Stimulated activated CD4-positive, alpha-beta T cell treated with anti-CD3 and anti-CD28 coated beads, Interleukin-15, amount 100 ng/mL, for 1 hour (primary cell): Measurements from ENCODE around the gene CMIP.
A peak's percentile ranks its signal among the peaks of the same experiment; 100 is the strongest.

Source experiments
- DNase-seq, 2 donors: peaks; one replicate each; pipeline ENCODE4 v3.0.0-alpha.2; 2020; ENCODE audit warnings: low read depth in 1 of 2, low spot score in 1 of 2

The CMIP gene

DNA sequence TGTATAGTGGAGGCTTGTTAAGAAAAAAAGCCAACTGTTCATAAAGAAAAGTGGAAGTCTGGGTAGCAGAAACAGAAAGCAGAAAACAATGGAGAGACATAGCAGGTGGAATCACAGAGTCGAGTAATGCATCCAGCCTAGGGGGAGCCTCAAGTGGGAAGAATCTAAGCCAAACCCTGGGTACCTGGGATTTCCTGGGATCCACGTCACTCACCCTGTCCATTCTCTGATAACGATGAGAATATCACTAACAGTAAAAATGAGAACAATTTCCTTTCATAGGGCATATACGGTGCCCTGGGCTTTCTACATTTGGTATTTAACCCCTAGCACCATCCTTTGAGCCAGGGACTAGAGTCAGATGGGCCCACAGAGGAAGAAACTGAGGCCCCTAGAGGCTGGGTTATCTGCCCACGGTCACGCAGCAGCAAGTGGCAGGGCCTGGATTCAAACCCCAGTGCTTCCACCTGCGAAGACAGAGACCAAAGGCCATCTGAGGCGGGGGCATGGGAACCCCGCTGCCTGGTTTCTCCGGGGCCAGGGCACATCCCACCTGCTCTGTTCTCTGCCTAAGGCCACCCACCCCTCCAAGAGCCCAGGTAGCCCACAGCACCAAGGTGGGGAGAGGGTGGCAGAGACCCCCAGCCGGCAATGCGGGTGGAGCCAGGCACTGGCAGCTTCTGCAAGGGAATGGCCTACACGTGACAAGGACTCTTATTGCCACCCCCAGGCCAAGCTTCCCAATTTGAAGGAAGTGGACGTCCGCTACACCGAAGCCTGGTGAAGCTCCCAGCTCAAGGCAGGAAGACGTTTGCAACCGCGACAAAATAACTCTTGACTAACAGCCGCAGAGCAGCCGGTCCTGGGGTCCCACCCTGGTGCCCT is 264.6 kb downstream of the CMIP start:
- no peak for DNase-seq

DNA sequence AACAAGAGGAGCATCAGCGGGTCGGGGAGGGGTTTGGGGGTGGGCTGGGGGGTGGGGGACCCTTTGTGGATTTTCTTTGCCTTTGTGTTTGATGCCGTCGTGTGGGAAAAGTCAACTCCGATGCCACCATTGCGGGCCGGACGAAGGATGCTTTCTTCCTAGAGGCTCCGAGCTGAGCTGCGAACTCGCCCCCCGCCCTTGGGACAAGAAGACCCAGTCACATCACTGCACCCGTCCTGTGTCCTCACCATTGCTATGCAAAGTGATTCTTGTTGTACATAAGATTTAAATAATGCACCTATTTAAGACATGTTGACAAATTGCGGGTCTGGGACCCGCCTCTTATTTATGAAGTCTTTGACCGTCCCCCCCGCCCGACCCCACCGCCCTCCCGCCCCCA is 265.4 kb downstream of the CMIP start:
- no peak for DNase-seq

DNA sequence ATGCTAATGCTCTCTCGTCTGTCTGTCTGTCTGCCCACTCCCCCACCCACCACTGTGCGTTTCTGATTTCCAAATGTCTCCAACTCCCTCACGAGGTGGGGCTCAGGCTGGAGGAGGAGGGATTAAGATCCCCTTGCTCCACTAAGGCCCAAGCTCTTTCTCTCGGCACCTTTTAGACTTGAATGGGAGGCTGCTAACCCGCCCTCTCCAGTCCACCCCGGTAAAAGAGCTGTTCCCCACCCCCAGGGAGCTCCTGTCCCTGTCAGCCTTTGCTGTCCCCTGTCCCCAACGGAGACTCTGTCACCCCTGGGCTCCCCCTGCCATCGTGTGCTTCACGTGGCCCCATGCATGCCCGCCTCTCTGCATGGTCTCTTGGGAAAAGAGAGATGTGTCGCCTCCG is 266.0 kb downstream of the CMIP start:
- DNase-seq = no peak

DNA sequence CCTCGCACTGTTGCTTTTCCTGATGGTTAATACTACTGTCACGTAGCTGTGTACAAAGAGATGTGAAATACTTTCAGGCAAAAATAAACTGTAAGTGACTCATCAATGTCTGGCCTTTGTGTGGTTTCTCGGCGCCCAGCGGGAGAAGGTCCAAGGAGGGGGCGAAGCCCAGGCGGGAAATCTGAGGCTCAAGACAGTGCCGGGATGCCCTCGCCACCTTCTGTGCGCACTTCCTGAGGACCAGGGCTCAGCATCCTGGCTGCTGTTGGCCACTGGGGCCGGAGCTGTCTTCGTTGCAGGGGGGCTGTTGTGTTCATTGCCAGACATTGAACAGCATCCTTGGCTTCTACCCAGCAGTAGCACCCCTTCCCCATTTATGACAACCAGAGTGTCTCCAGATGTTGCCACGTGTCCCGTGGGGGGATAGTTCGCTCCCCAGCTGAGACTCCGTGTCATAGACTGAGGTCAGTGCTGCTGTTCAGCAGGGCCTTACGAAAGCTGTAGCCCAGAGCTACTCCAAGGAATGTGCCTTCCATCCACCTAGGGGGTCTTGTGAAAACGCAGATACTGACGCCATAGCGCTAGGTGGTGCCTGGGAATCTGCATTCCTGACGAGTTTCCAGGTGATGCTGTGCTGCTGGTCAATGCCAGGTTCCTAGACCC is 267.2 kb downstream of the CMIP start:
- DNase-seq = no peak

DNA sequence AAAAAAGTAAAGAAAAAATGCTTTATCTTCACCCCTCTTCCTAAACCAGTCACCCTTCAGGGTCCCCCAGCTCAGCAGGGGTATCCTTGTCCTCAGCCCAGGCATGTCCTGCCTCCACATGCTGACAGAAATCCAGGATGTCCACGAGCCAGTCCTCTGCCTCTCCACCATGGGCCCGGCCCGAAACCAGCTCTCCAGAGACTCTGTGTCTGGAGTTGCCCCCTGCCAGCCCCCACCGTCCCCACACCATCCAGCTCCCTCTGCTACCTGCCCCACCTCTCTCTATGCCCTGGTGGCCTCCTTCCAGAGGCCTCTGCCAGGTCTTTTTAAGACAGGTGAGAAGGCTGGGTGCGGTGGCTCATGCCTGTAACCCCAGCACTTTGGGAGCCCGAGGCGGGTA is 268.1 kb downstream of the CMIP start:
- DNase-seq = no peak

DNA sequence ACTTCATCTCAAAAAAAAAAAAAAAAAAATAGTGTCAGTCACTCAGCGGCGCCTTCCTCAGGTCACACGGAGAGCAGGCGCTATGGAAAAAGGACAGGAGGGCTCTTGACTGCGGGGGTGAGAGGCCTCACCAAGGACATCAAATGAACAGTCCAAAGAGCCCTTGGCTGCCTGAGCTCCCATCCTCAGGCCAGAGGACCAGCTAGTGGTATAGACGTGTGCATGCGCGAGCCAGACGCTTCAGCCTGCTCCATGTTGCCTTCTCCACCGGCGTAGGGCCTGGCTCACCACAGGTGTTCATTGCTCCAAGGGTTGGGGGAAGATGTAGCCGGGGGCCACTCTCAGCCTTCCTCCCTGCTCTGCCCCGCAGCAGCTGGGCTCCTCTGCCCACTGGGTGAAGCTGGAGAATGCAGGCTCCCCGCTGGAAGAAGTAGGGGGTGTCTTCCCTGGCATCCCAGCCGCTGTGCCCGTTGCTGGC is 268.7 kb downstream of the CMIP start:
- no peak for DNase-seq

DNA sequence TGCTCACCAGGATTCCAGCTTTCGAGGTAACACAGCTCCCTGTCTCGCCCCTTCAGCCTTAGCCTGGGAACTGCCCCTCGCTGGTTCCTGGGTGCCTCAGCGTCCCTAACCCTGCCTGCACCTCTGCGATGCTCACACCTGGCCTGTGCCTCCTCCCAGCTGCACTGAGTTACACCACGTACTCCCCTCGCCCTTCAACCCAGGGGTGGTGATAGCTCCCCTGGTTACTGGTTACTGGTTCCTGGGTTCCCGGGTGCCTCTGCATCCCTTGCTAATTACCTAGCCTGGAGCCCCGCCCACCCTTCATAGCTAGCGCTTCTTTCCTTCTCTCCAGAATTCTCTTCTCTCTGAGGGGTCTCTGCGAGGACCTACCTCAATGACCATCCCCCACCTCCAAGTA is 269.2 kb downstream of the CMIP start:
- DNase-seq = no peak

DNA sequence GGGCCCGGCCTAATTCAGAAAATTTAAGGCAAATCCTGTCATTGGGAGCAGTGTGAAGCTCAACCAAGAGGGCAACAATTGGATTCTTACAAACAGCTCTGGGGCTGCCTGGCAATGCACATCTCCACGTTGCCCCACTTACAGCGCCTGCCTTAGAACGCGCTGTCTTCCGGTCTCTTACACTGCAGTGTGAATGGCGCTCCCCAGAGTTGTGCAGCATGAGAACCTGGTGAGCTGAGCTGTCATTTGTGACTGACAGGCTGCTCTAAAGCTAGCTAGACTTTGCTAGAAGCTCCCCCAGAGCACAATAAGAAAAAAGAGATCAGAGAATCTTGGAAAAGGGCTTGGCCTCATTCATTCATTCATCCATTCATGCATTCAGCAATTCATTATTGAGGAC is 270.0 kb downstream of the CMIP start:
- DNase-seq = no peak

DNA sequence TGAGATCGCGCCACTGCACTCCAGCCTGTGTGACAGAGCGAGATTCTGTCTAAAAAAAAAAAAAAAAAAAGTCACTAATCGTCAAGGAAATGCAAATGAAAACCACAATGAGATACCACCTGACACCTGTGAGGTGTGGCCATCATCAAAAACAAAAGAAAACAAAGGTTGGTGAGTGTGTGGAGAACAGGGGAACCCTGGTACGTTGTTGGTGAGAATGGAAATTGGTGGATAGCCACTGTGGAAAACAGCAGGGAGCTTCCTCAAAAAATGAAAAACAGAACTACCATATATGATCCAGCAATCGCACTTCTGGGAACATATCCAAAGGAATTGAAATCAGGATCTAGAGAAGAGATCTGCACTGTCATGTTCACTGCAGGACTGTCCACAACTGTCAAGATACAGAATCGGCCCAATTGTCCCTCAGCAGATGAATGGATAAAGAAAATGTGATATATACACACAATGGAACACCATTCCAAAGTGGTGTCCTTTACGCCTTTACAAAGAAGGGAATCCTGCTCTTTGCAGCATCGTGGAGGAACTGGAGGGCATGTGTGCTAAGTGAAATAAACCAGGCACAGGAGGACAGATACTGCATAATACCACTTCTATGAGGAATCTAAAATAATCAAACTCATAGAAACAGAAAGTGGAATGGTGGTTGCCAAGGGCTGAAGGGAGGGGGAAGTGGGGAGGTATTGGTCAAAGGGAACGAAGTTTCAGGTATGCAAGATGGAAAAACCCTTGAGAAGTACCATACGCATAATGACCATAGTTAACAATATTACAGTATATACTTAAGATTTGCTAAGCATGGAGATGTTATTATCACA is 271.0 kb downstream of the CMIP start:
- no peak for DNase-seq

DNA sequence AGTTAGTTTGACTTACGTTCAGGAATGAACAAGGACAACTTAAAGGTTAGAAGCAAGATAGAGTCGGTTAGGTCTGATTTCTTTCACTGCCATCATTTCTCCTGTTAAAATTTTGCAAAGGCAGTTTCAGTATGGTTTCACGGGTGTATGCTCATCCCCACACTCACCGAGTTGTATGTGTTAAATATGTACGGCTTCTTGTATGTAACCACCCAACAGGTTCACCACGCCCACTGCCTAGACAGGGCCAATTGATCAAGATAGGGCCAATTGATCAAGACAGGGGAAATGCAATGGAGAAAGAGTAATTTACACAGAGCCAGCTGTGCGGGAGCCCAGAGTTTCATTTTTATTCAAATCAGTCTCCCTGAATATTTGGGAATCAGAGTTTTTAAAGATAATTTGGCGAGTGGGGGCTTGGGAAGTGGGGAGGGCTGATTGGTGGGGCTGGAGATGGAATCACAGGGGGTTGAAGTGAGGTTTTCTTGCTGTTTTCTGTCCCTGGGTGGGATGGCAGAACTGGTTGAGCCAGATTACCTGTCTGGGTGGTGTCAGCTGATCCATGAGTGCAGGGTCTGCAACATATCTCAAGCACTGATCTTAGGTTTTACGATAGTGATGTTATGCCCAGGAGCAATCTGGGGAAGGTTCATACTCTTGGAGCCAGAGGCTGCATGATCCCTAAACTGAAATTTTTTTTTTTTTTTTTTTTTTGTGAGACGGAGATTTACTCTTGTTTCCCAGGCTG is 272.0 kb downstream of the CMIP start:
- DNase-seq = no peak

DNA sequence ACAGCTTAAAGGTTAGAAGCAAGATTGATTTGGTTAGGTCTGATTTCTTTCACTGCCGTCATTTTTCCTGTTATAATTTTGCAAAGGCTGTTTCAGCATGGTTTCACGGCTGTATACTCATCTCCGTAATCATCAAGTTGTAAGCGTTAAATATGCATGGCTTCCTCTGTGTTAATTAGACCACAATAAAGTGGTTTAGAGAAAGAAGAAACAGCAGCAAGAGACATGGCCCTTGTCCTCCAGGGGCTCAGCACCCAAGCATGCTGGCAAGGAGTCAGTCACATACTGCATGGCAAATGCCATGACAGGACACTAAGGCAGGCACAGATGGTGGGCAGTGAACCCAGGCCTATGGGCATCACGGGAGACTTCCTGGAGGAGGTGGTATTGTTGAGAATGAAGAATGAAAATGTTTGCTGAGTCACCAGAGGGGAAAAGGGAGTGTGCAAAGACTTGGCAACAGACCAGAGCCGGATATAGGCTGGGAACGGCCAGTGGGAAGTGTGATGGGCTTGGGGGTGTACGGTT is 273.1 kb downstream of the CMIP start:
- no peak for DNase-seq

DNA sequence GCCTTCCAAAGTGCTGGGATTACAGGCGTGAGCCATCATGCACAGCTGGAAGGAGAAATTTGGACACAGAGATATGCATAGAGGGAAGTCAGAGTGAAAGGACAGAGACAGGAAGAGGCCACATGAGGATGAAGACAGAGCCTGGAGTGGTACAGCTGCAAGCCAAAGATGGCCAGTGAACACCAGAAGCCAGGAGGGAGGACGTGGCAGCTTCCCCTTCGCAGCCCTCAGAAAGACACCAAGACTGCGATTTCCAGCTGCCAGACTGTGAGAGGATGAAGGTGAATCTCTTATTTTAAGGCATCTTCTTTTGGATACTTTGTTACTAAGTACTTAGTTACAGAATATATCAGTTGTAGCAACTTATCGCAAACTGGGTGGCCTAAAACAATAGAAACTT is 274.0 kb downstream of the CMIP start:
- DNase-seq = no peak

DNA sequence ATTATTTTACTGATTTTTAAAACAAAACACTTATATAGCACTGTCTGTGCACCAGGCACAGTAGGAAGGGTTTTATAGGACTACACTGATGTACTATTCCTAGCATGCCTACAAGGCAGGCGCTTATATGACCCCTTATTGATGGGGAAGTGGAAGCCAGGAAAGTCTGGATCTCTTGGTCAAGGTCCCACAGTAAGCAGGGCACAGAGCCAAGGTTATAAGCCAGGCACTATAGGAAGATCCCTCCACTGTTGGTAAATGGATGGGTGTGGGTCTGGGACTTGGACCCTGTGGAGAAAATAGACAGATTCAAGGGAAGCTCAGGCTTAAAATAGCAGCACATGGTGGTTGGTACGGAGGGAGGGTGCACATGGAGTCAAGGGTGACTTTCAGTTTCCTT is 275.4 kb downstream of the CMIP start:
- no peak for DNase-seq

DNA sequence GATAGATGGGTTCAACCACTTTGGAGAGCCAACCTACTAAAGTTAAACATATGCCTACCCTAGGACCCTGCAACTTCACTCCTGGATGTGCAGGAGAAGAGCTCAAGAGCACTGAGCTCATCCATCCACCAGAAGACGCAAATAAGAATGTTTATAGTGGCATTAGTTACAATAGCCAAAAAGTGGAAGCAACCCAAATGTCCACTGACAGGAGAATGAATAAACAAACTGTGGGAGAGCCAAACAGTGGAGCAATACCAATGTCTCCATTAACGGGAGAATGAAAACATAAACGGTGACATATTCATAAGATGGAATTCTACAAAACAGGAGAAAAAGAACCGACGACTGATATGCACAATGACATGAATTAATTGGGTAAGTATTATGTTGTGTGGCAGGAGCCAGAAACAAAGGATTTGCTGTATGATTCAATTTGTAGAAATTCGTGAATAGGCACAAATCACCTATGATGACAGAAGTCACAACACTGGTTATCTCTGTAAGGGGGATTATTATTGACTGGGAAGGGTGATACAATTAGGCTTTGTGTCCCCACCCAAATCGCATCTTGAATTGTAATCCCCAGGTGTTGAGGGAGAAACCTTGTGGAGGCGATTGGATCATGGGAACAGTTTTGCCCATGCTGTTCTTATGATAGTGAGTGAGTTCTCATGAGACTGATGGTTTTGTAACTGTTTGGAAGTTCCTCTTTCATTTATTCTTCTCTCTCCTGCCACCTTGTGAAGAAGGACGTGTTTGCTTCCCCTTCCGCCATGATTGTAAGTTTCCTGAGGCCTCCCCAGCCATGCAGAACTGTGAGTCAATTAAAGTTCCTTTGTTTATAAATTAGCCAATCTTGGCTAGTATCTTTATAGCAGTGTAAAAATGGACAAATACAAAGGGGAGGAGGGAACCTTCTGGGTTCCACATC is 276.6 kb downstream of the CMIP start:
- DNase-seq = no peak

DNA sequence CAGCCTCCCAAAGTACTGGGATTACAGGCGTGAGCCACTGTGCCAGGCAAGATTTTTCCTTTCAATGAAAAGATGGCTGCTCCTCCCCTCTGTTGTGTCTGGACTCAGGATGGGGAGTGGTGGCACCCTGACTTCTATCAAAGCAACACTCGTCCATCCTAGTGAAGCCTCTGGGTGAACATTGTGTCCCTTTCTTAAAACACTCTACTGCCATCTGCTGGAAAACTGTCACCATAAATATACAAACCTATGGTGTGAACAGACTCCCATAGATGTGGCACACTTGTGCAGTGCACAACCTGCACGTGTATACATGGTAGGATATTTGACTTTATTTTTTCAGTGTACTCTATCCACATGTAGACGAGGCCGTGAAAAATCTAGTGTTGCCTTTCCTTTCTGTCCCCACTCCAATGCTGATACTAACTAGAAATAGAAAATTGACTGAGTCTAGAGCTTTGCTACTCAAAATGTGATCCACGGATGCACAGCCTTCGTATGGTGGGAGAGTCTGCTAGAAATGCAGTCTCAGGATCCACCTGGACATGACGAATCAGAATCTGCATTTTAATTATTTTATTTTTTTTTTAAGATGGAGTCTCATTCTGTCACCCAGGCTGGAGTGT is 278.6 kb downstream of the CMIP start:
- DNase-seq = no peak

DNA sequence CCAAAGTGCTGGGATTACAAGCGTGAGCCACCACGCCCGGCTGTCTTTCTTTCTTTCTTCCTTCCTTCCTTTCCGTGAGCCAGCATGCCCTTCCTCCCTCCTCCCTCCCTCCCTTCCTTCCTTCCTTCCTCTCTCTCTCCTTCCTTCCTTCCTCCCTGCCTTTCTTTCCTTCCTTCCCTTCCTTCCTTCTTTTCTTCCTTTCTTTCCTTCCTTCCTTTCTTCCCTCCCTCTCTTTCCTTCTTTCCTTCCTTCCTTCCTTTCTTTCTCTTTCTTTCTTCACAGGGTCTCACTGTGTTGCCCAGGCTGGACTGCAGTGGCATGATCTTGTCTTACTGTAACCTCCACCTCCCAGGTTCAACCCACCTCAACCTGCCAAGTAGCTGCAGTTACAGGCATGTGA is 283.8 kb downstream of the CMIP start:
- DNase-seq = no peak

DNA sequence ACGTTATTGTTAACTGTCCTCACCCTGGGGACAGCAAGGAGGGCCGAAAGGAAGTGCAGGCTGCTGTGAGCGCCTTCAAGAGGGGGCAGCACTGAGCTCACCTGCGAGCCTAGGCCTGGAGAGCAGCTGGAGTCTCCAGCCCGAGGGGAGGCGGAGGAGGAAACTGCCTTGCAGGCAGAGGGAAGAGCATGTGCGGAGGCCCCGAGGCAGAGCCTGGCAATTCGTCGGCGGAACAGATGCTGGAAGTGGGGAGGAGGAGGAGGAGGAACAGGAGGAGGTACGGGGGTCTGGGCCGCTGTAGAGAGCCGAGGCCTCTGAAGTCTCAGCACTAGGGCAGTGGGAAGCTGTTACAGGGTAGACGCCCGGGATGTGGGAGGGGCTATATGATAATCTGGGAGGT is 284.8 kb downstream of the CMIP start:
- DNase-seq = no peak

DNA sequence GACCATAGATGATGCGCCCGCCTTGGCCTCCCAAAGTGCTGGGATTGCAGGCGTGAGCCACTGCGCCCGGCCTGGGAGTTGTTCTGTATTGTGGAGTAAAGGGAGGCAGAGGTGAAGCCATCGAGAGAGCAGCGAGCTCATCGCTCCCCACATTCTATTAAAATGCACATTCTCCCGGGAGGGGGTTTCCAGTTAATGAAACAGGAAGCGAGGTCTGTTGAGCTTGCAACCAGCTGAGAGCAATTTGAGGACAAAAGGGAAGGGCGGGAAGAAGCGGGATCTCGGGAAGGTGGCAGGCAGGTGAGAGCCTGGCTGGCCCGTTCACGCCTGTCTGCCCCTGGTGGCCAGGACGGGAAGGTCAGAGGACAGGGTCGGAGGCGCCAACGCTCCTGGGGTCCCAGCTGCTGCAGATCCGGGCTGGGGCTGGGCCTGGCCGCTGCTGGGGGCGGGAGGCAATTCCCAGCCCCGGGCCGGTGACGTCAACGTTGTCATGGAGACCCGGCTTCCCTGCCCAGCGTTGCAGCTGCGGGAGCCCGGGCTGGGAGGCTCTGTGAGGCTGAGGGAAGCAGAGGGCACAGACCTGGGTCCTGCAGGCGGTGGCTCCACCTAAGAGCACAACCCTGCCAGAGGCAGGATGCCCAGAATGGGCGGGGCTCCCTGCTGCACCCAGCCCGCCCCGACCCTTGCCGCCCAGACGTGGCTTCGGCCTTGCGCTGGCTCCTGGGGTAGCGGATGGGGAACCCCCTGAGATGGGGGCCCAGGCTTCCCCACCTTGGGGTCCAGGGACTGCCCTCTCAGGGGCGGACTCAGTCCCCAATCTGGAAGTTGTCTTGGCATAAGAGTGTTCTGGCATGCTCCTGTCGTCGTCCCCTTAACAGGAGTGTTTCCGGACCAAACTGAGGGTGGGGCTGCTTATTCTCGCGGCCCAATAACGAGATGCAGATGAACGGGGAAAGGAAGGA is 285.8 kb downstream of the CMIP start:
- DNase-seq = peak; percentile 22 to 42
